Prostate gland (tissue), 2 donors: ENCODE measurements around the gene GPR107.

ENCODE experiments used
- POLR2A ChIP-seq: fragments of 450-650 bp; IDR thresholded peaks from one replicate; pipeline ENCODE4 v1.6.1; 2016; ENCODE audit warnings: antibody characterized with exemption, mild to moderate bottlenecking
- POLR2AphosphoS5 ChIP-seq: sonication (generic); formaldehyde crosslinking; IDR thresholded peaks from one replicate; pipeline ENCODE4 v1.6.1; 2017; ENCODE audit warnings: antibody characterized with exemption
- TF ChIP-seq, protein P1 (sequence below), 4 experiments: fragments of 200-600 bp in 2 of 4; fragments of 450-650 bp in 2 of 4; sonication (generic) in 2 of 4; IDR thresholded peaks; 1 replicate in 3 of 4; 2 replicates in 1 of 4; pipeline ENCODE4 v1.5.1; 2016 to 2019; ENCODE audit warnings: antibody characterized with exemption in 4 of 4, mild to moderate bottlenecking in 2 of 4, moderate library complexity in 2 of 4

DNA sequence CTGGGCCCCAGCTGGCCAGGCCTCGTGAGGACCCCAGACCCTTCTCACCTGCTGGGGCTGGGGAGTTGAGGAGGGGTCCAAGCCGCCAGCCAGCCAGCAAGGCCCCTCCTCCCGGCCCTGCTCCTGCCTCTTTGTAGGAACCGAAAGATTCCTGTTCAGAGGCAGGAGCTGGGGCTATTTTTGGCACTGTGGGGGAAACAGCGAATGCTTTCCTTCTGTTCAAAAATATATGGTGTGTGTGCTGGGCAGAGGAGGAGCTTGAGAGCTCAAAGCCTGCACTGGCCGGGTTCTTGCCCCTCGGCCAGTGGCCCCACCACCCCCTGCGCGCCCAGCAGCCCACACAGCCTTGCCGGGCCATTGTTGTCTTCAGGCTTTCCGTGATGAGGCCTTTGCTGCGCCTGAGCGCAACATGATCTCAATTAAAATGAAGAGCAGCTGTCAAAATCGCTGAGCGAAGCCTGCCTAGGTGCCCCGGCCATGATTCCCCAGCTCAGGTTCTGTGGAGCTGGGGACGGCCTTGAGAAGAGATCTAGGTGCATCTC, 131.9 kb downstream of the GPR107 start:
- TF ChIP-seq POLR2A (no peak), POLR2AphosphoS5 (no peak)
- TF ChIP-seq, protein P1, sequence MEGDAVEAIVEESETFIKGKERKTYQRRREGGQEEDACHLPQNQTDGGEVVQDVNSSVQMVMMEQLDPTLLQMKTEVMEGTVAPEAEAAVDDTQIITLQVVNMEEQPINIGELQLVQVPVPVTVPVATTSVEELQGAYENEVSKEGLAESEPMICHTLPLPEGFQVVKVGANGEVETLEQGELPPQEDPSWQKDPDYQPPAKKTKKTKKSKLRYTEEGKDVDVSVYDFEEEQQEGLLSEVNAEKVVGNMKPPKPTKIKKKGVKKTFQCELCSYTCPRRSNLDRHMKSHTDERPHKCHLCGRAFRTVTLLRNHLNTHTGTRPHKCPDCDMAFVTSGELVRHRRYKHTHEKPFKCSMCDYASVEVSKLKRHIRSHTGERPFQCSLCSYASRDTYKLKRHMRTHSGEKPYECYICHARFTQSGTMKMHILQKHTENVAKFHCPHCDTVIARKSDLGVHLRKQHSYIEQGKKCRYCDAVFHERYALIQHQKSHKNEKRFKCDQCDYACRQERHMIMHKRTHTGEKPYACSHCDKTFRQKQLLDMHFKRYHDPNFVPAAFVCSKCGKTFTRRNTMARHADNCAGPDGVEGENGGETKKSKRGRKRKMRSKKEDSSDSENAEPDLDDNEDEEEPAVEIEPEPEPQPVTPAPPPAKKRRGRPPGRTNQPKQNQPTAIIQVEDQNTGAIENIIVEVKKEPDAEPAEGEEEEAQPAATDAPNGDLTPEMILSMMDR (IDR thresholded peaks at IDR 0.05): no peak
